HG03139 (cell line): ENCODE data around the gene RRAS2.
"Not testable (repeated sequence)": the region's sequence is repeated elsewhere in the genome, so short reads cannot be mapped to it uniquely, and the experiment has no call there.

Source experiments
- ATAC-seq: cut with Tn5 transposase; IDR thresholded peaks from one replicate; pipeline ENCODE4 v1.9.1; 2021; ENCODE audit not compliant: unreplicated experiment

Gene RRAS2

DNA sequence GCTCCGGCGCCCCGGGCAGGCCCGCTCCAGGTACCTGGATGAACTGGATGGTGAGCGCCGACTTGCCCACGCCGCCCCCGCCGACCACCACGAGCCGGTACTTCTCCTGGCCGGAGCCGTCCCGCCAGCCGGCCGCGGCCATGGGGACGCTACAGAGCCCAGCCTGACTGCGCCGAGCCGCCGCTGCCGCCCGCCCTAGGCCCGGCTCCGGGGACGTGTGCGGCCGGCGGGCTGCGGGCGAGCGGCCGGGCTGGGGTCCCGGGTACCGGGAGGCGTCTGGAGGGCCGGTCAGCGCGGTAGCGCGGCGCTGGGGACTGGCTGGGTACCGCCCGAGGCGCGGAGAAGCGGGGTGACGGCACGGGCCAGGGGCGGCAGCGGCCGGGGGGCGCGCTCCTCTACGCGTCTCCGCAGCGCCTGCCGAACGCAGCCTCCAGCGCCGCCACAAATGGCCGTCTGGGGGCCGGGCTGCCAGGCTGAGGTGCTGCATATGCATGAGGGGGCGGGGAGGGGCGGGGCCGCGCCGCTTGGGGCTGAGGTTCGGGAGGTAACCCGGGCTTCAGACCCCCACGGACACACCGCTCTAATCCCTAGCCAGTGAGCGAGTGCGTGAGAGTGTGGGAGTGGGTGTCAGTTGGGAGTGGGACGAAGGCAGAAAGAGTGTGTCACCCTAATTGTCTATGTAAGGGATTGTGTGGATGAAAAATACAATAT lies at the start of gene RRAS2:
Gene RRAS2, minus strand, starts transcription at position 455 of the 711 bp plus-strand sequence. Its CDS starts 313 bp downstream, at position 142.
- peak; percentile 90 for ATAC-seq

DNA sequence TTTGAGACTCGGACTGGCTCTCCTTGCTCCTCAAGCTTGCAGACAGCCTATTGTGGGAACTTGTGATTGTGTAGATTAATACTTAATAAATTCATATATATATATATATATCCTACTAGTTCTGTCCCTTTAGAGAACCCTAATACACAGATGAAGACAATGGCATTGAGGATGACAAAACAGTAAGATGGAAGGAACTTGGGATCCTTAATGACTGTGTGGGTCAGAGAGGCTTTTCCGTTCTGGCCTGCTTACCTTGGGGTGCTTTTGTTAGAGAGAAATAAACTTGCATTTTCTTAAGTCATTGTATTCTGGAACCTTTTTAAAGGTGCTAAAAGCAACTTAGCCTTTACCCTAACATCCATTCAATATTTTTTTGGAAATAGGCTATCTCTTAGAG lies 49.6 kb upstream of the RRAS2 start:
- no peak for ATAC-seq

DNA sequence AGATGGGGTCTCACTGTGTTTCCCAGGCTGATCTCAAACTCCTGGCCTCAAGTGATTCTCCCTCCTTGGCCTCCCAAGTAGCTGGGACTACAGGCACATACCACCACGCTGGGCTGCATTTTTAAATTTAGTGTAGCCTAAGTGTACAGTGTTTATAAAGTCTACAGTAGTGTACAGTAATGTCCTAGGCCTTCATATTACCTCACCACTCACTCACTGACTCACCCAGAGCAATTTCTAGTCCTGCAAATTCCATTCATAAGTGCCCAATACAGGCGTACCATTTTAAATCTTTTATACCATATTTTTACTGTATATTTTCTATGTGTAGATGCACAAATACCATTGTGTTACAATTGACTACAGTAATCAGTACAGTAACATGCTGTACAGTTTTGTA lies 47.1 kb upstream of the RRAS2 start:
- not testable (repeated sequence) for ATAC-seq

DNA sequence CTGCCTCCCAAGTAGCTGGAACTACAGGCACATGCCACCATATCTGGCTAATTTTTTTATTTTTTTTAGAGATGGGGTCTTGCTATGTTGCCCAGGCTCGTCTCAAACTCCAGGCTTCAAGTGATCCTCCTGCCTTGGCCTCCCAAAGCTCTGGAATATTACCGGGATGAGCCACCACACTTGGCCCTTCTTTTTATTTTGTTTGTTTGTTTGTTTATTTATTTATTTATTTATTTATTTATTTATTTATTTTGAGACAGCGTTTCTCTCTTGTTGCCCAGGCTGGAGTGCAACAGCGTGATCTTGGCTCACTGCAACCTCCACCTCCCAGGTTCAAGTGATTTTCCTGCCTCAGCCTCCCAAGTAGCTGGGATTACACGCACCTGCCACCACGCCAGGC lies 44.5 kb upstream of the RRAS2 start:
- not testable (repeated sequence) for ATAC-seq

DNA sequence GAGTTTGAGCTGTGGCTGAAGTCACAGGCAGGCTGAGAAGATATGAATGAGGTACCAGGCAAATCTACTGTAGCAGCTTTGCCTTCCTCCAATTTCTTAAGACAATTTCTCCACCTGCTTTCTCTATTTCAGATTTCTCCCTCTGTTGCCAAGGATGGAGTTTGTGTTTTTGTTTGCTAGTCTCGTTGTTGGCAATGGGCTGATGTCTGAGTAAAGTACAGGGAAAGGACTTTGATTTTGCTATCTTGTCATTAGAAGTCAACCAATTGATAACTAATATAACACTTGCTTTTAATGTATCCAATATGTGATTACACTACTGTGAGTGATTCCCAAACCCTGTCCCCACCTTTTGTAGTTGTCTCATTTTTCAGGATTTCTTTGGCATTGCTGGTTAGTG lies 40.1 kb upstream of the RRAS2 start:
- ATAC-seq: no peak

DNA sequence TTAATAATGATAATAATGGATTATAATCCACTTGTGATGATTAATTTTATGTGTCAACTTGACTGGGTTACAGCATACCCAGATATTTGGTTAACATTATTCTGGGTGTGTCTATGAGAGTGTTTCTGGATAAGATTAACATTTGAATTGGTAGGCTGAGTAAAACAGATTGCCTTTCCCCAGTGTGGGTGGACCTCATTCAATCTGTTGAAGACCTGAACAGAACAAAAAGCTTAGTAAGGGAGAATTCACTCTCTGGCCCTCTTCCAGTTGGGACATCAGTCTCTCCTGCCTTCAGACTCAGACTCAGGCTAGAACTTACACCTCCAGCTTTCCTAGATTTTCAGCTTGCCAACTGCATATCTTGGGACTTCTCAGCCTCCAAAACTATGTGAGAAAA lies 37.3 kb upstream of the RRAS2 start:
- no peak for ATAC-seq

DNA sequence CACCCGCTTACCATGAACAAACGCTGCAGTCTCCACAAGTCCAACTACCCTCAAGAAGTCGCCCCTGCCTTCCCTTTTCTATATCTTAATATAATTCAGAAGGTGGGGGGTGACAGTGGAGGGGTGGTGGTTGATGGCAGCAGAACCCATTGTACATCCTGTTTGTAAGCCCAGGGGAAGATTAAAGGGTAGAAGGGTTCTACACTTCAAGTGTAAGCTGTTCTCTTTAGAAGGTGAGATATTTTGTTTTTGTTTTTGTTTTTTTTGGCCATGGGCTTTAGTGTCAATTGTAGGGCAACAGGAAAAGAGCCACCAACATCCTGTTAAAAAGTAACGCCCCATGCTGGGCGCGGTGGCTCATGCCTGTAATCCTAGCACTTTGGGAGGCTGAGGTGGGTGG lies 34.9 kb upstream of the RRAS2 start:
- ATAC-seq: no peak

DNA sequence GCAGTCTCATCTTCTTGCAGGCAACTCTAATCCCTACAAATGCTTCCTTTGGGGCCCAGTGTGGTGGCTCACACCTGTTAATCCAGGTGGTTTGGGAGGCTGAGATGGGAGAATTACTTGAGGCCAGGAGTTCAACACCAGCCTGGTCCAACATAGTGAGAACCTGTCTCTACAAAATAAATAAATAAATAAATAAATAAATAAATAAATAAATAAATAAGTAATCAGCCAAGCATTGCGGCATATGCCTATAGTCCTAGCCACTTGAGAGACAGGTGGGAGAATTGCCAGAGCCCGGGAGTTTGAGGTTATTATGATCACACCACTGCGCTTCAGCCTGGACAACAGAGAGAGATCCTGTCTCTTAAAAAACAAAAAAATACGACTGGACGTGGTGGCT lies 34.1 kb upstream of the RRAS2 start:
- no peak for ATAC-seq

DNA sequence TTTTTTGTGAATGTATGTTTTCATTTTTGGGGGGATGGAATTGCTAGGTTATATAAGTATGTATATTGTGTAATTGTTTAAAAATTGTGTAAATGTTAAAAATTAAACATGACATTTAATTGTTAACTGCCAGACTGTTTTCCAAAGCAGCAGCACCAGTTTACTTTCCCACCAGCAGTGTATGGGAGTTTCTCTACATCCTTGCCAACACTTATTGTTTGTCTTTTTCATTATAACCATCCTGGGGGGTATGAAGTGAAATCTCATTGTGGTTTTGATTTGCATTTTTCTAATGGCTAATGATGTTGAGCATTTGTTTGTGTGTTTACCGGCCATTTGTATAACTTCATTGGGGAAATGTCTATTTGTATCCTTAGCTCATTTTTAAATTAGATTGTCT lies 31.7 kb upstream of the RRAS2 start:
- ATAC-seq: no peak

DNA sequence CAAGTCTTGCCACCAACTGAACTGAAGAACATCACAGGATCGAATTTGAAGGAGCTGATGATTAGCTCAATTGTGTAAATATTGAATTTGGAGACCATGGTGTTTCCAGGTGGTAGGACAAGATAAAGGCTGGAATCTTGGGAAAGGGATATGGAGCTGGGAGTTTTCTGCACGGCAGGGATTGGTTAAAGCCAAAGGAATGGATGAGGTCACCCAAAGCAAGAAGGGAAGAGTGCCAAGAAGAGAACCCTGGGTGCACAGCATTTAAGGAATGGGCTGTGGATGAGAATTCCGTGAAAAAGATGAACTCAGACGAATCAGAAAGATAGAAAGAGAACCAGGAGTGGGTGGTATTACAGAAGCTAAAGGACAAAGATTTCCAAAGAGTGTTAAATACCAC lies 29.4 kb upstream of the RRAS2 start:
- no peak for ATAC-seq

DNA sequence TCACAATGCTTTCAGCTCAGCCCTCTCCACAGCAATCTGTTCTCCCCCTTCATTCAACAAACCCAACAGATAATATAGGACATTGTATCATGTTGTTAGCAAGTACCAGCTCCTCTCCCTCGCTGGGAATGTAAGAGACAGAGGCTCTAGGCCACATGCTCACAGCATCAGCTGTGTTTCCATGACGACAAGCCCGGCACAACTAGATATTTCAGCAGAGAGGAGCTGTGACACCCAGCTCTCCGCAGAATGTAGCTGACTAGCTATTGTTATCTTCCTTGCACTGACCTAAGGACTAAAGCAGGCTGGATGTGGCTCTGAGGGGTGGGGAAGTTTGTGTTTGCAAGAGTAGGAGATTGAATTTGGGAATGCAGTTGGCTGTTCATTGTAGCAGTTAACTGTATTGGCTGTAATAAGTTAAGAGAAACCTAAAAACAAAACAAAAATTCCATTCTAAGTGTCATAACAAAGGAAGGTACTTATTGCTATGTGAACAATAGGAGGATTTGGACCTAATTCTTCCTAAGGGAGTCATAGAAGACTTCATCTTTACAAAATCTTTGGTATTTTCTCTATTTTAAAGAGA lies 28.0 kb upstream of the RRAS2 start:
- no peak for ATAC-seq

DNA sequence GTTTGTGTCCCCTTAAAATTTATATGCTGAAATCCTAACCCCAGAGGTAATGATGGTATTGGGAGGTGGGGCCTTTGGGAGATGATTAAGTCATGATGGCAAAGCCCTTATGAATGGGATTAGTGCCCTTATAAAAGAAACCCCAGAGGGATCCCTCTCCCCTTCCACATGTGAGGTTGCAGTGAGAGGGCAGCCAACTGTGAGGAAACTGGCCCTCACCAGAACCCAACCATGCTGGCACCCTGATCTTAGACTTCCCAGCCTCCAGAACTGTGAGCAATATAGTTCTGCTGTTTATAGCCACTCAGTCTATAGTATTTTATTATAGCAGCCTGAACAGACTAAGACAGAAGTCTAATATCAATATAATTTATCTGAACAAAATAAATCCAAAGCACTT lies 27.1 kb upstream of the RRAS2 start:
- no peak for ATAC-seq

DNA sequence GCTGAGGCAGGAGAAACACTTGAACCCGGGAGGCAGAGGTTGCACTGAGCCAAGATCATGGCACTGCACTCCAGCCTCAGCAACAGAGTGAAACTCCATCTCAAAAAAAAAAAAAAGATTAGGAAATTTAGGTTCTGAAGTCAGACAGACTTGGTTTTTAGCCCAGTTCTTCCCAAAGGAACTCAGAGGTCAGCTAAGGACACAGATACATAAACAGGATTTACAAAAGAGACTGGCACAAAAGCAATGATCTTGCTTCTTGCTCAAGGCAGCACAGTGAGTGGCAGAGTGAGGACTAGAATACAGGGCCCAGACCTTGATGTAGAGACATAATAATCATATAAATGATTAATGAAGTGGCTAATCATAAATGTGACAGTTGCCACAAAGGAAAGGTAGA lies 25.4 kb upstream of the RRAS2 start:
- no peak for ATAC-seq

DNA sequence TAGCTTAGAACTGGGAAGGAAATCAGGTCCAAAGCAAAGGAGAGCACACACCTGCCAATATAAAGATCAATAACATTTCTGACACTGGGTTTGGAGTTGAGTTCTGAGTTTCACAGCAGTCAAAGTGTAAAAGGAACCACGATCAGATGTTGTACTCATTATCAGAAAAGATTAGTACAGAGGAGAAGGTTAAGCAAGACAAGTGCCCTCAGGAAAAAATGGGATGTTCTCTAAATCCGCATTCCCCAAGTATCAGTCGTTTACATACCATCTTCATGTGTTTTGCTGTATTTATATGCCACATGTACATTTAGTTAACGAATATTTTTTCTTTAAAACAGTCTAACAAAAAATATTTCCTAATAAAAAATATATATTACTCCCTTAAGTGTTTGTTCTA lies 23.0 kb upstream of the RRAS2 start:
- no peak for ATAC-seq

DNA sequence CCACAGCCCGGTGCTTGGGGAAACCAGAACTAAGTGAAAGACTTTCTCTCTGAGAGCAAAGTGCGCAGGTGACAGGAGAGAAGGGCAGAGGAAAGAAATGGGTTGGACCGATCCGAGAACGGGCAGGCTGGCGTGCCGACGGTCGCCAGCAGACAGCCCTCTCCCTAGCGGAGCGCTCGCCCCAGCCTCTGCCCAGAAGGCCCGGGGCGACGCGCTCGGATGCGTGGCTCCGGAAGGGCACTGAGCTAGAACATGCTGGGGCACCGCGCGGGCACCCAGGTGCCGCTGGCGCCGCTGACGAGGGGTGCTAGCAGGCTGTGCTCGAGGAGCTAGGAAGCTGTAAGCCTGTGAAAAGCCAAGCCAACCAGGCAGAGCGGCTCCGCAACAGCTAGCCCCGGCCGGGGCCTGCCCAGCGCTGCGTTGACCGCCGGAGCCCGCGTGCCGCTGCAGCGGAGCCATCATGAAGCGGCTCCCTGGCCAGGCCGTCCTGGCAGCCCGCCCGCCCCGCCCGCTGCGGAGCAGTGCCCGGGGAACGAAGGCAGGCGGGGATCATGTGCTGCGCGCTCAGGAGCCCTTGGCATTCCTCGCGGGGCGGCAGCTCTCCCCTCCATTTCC lies 22.1 kb upstream of the RRAS2 start:
- ATAC-seq: peak; percentile 59

DNA sequence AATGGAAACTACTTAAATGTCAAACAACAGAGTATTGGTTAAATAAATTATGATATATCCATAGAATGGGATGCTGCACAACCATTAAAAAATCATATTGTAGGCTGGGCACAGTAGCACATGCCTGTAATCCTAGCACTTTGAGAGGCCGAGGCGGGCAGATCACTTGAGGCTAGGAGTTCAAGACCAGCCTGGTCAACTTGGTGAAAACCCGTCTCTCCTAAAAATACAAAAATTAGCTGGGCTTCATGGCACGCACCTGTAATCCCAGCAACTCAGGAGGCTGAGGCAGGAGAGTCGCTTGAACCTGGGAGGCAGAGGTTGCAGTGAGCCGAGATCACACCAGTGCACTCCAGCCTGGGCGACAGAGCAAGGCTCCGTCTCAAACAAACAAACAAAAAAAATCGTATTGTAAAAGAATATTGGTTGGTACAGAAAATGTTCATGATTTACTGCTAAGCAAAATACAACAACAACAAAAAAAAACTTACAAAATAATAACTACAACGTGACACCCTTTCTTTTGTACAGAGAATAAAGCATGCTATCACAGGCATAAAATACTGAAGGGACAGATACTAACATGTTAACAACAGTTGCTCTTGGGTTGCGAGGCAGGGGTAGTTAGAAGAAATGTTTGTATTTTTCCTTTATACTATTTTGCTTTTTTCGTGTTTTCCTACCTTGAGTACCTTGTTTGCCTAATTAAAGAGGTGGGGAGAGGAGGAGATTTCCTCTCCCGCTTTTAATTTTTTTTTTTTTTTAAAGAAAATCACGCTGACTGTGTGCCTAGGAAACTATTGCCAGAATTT lies 21.3 kb upstream of the RRAS2 start:
- ATAC-seq: no peak

DNA sequence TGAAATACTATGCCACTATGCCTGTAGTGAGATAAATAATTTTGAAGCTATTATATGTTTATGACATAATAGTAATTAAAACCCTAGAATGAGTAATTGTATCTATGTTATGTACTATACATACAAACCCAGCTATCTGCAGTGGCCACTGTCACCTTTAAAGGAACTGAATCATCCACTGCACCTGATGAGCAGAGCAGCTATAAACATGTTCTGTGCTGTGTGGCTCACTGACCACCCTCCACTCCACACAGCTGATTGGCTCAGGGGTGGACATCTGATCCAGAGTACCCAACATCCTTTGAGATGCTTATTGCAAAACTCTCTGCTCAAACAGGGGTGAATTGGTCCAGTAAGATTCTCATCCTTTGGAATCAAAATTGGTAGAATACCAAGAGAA lies 19.2 kb upstream of the RRAS2 start:
- no peak for ATAC-seq

DNA sequence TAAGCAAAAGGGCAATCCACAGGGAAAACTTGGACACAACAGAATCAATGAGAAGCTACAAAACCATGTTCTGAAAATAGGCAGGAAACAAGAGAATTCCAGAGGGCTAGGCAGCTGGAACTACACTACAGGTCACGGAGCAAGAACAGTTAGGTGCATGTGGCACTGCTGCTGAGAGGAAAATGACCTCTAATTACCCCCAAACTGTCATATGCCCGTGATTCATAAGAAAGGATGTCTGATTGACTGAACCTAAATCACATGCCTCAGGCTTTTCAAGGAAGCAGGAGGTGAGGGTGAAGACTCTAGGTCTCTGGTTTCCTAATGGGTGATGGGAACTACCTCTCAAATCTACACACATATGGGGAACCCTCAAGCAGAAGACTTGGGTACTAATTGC lies 17.9 kb upstream of the RRAS2 start:
- no peak for ATAC-seq

DNA sequence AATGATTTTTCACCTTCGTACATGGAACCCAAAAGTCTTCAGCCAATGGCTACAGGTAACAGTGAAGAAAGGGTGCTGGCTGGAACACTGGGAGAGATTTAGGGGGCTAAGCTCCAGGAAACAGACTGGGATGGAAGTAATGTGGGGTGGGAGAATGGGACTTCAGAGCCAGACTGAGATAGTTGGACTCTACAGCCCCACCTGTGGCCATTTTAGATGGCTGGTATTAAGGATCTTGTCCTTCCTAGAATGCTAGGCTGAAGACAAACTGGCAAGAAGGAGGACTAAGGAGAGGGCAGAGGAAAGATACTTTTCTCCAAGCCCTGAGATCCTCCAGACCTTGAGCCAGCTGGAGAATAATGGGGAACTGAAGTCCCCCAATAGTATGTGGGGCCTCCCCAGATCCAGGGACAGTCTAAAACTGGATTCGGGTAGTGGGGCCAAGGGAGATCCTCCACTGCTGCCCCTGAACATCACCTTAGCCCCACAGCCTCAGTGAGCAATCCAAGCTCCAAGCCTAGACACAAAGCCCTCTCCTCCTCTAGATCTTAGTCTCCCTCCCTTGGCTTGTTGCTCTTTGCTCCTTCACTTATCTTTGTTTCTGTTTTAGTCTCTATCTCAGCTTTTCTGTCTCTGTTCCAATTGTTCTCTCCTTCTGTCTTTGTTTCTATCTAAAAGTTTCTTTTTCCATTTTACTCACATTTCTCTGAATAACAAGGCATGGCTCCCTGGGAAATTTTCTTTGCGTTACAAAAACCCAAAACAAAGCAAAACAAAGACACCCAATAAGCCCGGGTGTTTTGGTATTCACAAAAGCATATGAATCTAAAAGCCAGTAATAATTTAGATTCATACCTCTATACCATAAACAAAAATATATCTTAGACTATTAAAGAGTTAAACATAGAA lies 16.2 kb upstream of the RRAS2 start:
- ATAC-seq: no peak

DNA sequence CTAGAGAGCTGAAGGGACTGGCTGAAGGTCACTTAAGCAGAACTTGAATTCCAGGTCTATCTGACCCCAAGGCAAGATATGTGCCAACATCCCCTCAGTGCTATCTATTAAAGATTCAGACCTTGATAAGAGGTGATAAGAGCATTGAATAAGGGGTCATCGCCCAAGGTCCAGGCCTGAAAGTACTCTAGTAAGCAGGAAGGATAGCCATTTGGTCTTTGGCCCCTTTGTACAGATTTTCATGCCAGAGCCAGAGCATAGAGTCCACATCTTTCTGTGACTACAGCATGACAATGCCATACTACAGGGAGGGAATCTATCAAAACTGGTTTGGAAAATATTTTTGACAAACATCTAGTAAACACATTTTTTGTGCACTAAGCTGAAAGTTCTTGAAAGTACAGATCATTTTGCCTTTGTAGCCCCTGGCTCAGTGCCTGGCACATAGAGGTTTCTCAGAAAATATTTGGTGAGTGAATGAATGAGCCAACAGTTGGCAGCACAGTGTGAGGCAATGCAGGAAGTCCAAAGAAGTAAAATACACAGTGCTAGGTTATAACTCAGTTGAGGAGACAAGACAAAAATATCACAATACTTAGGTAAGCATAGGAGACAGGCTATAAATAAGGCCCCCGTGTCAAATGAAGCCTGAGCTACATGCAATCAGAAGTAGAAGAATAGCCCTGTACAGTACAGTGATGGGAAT lies 15.1 kb upstream of the RRAS2 start:
- ATAC-seq: no peak
